COR-L47 (cell line): ENCODE measurements around the gene KIF1B.
"Not testable (repeated sequence)": the region's sequence is repeated elsewhere in the genome, so short reads cannot be mapped to it uniquely, and the experiment has no call there.

Experiments
- DNase-seq: peaks from one replicate; lab custom pipeline; 2025; lab: John Stamatoyannopoulos, UW

KIF1B gene

DNA sequence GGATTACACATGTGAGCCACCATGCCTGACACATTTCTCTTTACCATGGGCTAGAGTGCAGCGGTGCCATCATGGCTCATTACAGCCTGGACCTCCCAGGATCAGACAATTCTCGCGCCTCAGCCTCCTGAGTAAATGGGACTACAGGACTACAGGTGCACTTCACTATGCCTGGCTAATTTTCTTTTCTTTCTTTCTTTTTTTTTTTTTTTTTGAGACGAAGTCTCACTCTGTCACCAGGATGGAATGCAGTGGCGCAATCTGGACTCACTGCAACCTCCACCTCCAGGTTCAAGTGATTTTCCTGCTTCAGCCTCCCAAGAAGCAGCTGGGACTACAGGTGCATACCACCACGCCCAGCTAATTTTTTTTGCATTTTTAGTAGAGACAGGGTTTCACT, 14.8 kb upstream of the KIF1B start:
- DNase-seq: no peak

DNA sequence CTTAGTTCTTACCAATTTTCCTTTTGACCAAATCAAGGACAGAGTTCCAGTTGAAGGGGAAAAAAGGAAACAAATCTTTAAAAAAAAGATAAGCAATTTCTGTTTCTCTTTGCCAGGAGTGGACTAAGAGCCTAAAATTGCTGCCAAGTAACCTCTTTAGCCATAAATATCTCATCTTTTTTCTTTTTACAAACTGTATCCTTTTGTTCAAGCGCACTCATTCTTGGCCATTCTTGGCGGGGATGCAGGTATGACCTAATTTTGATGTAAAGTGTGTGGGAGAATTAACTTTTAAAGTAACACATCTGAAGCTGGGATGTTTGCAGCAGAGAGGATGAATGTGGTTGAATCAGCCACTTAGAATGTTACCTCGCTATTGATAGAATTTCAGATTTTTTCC, 13.4 kb upstream of the KIF1B start:
- no peak for DNase-seq

DNA sequence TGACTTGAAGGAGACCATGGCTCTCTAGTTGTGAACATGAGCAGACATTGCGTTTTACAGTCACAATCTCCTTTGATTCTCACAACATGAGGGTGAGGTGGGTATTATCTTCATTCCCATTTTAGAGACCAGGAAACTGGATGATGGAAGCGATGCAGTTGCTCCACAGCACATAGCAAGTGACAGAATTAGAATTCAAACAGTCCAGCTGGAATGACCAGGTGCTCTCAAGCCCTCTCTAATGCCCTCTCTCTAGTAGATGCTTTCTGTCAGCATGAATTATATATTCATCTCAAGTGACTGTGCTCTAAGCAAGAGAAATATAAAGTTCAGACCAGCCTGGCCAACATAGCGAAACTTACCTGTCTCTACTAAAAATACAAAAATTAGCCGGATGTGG, 9.8 kb upstream of the KIF1B start:
- DNase-seq: no peak

DNA sequence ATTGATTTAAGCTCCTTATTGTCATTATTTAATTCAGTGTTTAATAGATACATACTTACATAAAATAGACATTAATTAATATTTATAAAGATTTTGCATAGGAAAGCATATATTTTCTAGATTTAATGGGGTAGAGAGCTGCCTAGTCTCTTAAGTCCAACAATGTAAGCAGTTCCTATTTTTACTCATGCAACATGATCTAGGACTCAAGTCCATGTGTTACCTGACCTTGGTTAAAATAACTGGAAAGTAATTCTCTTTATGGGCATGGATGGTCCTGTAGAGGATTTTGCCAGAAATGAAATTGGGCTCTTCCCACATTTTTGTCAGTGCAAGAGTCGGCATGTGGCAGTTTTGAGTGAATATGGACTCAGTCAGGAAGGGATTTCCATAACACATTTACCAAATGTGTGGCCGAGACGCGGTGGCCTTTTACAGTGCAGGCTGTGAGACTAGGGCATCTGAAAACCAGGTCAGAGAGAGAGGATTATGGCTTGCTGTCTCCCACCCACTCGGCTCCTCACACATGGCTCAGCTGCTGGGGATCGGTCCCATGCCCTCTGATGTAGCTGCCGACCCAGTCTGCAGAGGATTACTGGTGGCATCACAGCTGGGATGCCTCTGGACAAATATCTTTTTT, 6.2 kb upstream of the KIF1B start:
- DNase-seq: no peak

DNA sequence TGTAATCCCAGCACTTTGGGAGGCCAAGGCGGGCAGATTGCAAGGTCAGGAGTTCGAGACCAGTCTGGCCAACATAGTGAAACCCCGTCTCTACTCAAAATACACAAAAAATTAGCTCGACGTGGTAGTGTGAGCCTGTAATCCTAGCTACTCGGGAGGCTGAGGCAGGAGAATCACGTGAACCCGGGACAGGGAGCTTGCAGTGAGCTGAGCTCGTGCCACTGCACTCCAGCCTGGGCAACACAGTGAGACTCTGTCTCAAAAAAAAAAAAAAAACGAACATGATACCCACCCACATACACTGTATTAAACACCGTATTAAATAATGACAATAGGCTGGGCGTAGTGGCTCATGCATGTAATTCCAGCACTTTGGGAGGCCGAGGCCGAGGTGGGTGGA, 5.2 kb upstream of the KIF1B start:
- not testable (repeated sequence) for DNase-seq

DNA sequence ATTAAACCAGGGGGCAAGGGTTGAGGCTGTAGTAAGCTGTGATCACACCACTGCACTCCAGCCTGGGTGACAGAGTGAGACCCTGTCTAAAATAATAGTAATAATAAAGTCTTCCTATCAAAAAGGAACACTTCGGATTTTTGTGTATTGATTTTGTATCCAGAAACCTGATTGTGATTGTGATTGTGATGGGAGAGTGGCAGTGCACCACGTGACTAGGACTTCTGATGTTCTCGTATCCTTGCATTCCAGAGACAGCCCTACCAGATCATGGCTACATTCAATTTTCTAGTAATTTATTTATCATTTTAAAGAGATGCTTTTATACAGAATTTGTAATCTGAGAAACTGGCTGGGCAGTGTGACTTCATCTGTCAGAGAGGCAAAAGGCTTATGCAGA, 2.6 kb upstream of the KIF1B start:
- DNase-seq: no peak

DNA sequence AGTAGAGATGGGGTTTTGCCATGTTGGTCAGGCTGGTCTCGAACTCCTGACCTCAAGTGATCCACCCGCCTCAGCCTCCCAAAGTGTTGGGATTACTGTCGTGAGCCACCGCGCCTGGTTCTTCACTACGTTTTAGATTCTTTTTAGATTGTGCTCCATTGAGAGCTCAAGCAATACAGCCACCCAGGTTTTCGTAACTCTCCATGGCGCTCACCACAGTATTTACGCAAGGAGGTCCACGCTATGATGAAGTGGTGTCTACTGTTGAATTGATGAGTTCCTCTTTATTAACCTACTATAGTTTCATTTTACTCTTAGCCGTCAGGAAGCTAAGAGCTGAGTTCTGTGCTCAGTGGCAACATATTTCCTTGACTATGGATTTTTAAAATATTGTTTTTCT, 1.8 kb upstream of the KIF1B start:
- DNase-seq: no peak

DNA sequence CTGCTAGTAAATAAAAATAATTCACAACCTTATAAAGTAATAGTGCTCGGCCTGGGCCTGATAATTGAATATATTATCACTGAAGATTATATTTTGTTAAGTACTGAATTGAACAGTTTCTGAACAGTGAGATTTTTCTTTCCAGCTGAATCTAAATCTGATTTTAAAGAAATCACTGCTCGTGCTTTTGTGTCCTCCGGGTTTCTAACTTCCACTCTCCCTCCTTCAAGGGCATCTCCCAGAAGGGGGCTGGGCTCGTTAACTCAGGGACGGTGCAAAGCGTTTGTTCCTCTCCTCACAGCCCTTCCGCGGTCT, 823 bp upstream of the KIF1B start:
- no peak for DNase-seq

DNA sequence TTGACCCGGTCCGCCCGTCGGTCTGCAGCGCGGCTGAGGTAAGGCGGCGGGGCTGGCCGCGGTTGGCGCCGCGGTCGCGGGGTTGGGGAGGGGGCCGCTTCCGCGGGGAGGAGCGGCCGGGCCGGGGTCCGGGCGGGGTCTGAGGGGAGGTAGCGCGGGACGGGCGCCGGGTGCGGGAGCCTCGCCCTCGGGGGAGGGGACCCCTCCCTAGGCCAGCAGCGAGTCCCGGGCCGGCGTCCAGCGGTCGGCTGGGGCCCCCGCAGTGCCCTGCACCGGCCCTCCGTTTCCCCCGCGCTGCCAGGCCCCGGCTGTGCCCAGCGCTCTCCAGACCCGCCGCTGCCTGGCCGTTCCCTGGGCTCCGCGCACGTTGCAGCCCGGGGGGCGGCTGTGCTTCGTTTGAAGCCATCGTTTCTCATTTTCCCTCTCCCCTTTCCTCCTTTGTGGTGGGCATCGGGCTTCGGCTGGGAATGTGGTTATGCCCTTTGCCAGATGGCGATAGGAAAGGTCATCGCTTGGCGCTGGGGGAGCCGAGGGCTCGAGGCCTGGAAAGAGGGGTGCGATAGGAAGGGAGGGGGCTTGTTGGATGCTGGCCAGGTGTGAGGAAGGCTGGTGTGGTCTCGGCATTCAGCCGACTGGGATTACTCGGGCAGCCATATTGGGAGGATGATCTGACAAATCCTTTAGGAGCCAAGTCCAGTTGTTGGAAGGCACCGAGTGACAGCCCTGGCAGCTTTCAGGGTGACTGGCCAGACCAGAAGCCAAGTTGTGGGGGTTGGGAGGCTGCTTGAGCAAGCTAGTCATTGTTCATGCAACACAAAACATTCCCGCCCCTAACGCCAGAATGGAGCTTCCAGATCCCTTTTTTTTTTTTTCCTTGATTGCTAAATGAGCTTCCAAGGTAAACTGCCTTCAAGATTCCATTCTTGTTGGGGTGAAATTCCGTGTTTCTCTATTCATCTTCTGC, 753 bp downstream of the KIF1B start:
- peak; percentile 66 for DNase-seq

DNA sequence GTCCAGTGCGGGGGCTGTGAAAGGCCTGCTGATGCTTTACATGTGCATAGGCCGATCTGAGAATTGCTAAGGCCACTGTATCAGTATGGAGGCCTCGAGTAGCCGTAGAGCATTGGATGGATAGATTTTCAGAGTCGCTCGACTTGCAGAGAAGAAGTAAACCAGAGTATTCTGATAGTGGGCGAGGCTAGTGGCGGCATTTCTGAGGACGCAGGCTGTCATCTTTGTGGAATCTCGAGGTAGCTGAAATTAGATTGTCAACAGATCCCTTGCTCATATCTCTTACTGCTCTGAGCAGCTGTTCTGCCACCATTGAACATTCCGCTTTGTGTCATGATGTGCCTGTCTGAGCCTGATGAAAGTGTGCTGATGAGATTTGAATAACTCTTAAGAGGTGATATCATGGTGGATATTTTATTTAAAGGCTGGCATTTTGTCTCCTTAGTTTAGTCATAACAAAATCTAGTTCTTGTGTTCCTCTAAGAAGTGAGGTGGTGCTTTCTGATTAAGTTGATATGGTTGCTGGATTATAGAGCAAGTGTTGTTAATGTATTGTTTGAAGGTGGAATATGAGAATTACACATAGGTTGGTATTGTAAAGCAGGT, 1.5 kb downstream of the KIF1B start:
- DNase-seq: no peak

DNA sequence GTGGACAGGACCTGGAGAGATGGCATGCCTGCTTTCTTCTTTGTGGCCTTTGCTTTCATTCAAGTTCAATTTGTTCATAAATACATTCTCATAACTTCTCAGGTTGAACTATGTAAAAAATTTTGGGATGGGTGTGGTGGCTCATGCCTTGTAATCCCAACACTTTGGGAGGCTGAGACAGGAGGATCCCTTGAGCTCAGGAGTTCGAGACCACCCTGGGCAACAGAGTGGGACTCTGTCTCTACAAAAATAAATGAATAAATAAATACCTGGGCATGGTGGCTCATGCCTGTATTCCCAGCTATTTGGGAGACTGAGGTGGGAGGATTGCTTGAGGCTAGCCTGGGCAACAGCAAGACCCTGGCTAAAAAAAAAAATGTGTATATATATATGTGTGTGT, 2.1 kb downstream of the KIF1B start:
- DNase-seq: no peak

DNA sequence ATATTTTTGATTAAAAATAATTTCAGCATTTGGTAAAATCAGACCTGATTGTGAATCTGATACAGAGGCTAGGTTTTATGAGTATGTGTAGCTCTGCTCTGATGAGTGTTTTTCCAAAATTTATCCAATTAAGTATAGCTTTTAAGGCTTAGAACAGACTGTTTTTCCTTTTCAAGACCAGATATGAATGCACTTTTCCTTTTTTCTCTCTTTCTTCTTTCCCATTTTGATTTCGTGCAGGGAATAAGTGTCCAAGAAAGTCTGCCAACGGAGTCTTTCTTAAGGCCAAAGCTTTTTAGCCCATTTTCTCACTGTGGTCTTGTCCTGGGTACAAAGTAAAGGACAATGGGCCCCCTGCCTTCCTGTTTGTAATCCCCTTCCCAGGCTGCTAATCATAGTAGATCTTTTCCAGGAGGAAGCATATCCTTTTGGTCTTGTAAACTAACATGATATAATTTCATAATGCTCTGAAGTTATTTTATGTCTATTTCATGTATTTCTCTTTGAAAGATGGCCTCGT, 2.9 kb downstream of the KIF1B start:
- no peak for DNase-seq

DNA sequence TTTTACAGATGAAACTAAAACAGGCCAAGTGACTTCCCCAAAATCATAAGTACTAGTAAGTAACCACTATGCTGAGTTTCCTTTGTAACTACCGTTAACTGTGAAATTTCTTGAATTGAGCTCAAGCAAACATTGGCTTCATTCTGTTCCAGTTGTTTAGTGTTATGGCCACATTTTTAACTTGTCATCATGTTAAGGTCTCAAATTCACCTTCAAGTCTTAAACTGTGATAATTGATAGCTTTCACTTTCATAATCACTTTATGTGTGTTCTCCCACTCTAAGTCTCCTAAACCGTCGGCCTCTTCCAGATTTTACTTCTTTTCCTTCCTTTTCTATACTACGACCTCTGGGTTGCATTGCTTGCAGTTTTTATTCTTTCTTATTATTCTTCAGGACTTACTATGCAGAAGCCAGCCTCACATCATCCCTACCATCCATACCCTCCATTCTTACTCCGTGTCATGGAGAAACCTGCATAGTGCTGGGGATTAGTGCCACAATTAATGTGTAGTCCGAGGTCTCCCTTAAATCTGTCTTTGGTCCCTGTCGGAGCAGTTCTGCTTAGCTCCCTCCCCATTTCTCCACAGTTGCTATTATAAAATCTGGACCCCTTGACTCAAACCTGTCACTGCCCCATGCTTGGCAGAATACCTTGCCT, 5.8 kb downstream of the KIF1B start:
- no peak for DNase-seq

DNA sequence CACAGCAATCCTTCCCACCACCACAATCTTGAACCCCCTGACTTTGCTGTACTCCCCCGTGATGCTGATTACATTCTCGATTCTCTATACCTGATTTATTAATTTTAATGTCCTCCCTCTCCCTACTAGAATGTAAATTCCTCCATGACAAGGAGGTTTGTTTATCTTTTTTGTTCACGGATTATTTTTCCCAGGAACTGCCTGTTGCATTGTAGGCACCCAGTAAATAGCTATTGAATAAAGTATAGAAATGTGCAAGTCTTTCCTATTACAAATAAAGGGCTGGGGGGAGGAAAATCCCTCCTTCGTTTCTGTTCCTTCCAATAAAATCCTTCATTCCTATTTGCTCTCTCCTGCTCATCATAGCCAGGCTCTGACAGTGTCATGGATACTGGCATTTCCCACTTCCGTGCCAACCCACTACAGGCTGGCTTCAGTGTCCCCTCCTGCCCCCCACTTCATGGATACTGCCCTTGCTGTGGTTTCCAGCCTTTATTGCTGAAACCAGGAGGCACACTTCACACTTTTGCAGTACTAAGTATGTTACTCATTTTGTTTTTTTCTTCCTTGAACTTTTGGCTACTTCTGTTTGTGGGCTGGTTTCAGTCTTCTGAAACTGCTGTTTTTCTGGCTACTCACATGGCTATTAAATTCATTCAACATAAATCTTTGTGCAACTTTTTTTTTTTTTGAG, 7.5 kb downstream of the KIF1B start:
- DNase-seq: no peak

DNA sequence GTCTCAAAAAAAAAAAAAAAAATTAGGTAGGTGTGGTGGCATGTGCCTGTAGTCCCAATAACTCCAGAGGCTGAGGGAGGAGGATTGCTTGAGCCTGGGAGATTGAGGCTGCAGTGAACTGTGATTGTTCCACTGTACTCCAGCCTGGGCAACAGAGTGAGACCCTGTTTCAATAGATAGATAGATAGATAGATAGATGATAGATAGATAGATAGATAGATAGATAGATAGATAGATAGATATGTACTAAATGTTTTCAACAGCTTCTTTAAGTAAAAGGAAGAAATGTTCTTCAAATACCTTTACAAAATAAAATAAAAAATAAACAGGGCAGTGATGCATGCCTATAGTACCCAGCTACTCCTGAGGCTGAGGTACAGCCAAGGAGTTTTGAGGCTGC, 9.8 kb downstream of the KIF1B start:
- no peak for DNase-seq

DNA sequence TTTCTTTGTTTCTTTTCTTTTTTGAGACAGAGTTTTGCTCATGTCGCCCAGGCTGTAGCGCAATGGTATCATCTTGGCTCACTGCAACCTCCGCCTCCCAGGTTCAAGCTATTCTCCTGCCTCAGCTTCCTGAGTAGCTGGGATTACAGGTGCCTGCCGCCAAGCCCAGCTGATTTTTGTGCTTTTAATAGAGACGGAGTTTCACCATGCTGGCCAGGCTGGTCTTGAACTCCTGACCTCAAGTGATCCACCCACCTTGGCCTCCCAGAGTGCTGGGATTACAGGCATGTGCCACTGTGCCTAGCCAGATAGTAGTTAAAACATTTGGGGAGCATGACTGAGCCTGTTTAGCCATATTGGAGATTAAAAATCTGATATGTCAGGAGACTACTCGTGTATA, 10.3 kb downstream of the KIF1B start:
- DNase-seq: not testable (repeated sequence)

DNA sequence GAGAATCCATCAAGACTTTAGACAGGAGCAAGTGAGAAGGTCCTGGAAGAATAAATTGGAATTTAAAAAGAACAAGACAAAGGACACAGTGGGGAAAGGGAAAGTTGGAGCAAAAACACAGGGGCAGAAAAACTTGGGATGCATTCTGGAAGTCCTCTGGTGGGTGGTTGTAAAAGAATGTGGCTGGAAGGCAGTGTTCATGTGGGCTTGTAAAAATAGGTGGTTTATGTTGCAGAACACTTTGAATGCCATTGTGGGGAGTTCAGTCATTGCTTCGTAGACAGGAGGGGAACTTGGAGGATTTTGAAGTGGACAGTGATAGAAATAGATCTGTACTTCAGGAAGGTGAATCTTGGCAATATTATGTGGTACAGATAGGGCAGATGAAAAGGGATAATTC, 15.2 kb downstream of the KIF1B start:
- DNase-seq: no peak

DNA sequence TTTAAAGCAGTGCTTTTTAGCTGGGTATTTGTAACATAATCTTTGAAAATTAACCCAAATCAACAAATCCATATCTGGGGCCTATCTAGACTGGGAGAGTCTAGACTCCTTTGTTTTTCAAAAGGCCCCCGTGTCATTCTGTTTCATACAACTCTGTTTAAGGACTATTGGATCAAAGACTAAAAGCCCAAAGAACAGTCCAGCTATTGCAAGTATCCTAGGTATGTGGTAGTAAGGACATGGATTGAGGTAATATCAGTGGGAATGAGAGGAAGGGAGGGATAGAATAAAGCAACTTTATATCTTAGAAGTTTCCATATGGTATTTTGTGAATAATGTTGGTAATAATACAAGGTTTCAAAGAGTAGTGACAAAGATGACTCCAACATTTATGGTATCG, 18.2 kb downstream of the KIF1B start:
- DNase-seq: no peak

DNA sequence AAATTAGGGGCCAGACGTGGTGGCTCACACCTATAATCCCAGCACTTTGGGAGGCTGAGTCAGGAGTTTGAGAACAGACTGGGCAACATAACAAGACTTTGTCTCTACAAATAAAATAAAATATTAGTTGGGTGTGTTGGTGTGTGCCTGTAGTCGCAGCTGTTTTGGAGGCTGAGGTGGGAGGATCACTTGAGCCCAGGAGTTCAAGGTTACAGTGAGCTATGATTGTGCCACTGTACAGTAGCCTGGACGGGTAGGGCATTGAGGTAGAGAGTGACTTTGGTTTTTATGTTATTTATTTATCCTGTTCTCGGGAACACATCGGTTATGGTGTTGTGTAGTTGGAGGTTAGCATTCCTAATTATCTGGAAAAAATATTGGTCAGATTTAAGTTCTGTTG, 19.5 kb downstream of the KIF1B start:
- no peak for DNase-seq

DNA sequence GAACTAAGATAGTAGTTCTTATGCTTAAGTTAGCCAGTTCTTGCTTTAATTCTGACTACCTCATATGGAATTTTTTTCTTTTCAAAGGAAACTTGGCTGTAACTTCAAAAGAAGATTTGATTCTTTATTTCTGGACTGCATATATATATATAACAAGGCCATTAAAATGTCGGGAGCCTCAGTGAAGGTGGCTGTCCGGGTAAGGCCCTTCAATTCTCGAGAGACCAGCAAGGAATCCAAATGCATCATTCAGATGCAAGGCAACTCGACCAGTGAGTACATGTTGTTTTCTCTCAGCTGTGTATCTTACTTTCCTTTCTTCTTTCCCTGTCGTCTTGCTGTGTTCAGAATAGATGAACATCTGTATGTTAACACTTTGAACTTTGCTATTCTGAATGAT, 21.8 kb downstream of the KIF1B start:
- DNase-seq: no peak

DNA sequence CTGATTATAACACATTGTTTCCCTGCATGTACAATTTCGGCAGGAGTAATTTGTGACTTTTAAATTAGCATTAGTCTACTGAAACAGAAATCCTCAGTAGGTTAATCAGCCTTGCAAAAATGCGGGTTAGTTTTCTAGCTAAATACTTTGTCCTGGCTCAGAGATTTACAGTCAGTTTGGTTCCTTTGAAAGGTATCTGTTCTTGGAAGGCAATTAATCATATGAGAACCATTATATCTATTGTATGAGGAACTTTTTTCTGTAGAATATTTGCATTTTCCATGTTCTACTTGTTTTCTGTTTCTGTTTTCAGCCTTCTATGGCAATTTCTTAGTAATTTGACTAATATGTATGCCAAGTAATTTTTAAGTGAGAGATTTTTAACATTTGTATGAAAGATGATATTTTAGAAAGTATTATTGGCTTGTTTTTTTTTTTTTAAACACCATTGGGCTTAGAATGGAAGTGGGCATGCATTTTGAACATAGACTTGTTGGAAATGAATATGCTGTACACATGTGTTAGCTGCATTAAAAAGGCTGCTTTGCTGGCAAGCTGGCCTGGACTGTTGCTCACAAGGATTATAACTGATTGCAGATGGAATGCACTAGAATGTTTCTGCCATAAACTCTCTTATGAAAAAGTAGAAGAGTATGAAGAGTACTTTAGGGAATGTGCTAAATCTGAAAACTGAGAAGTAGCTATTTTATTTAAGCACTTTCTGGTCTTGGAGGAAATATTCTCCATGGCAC, 26.2 kb downstream of the KIF1B start:
- no peak for DNase-seq
